ENCODE measurements around the gene ARFGAP1.
A peak's percentile ranks its signal among the peaks of the same experiment; 100 is the strongest.

Gene ARFGAP1

GRCh38 chr20:63280929-63281545 lies 8.4 kb downstream of the ARFGAP1 start:
- no peak for DNase-seq

GRCh38 chr20:63281742-63282665 lies 9.4 kb downstream of the ARFGAP1 start:
- DNase-seq: no peak

DNA sequence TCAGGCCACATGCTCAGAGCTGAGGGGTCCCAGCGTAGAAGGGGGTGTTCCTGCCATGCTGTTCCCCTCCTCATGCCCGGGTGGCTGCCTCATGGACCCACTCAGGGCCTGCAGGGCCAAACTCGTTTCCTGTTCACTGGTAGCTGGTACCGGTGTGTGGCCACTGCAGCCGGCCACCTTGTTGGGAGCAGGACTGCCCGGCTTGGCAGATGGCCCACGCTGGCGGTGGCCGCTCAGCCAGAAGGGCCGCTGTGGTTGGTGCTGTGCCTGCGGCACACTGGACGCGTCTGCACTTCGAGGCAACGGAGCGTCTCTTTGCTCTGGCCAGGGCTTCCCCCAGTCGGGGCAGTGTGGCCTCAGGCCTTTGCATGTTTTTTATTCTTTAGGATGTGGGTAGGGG lies 10.3 kb downstream of the ARFGAP1 start:
- DNase-seq: no peak

GRCh38 chr20:63283397-63284082 lies 10.9 kb downstream of the ARFGAP1 start:
- DNase-seq: no peak

DNA sequence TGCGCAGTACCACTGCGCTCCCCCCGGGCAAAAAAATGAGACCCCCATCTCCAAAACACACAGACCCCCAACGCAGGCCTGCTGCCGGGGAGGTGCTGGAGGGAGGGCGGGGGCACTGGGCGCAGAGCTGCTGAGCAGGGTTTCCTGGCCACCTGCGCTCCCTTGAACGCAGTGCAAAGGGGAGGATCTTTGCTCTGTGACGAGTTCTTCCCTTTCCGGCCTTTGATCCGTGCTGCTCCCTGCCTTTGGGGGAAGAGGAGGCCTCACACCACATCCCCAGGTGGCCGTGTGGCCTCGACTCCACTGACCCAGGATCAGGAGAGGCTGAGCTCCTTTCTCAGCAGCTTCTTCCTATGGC lies 11.4 kb downstream of the ARFGAP1 start:
- no peak for DNase-seq

- no peak for DNase-seq
These were observed 11.9 kb downstream of the ARFGAP1 start for GRCh38 chr20:63284544-63284949.

GRCh38 chr20:63284981-63285524 lies 12.4 kb downstream of the ARFGAP1 start:
- no peak for DNase-seq

DNA sequence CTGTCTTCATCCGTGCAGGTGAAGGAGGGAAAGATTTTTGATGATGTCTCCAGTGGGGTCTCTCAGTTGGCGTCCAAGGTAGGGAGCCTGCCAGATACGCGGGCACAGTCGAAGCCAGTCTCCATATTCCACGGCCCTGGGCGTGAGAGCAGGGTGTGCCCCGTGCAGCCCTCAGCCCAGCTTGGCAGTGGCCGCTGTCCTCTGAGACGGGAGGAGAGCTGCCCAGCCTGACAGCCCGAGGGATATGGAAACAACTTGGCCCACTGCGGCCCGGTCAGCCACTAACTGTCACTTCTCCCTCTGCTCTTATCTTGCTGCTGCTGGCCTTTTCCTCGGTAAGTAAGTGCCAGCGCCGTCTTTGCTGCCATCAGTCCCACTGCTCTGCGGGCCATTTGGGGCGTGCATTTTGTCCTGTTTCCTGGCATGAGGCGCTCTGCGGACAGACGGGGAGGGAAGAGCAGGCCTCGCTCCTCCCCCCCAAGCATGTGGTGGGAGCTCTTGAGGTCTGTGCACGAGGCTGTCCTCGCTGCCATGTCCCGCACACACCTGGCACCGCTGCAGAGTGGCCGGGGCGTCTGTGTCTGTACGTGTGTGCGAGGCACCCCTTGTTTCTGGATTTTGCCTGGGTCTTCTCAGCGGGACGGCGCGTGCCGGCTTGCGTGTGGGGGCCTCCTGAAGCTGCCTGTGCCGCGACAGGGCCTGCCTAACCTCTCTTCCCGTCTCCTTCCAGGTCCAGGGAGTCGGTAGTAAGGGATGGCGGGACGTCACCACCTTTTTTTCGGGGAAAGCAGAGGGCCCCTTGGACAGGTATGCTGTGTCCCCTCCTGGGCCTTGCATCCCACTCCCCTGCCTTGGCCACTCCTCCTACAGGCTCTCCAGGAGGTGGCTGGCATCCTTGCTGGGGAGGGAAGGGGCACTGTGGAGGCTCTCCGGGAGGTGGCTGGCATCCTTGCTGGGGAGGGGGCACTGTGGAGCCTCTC lies 13.3 kb downstream of the ARFGAP1 start:
- DNase-seq: no peak

GRCh38 chr20:63286781-63287696 lies 14.4 kb downstream of the ARFGAP1 start:
- DNase-seq: no peak

DNA sequence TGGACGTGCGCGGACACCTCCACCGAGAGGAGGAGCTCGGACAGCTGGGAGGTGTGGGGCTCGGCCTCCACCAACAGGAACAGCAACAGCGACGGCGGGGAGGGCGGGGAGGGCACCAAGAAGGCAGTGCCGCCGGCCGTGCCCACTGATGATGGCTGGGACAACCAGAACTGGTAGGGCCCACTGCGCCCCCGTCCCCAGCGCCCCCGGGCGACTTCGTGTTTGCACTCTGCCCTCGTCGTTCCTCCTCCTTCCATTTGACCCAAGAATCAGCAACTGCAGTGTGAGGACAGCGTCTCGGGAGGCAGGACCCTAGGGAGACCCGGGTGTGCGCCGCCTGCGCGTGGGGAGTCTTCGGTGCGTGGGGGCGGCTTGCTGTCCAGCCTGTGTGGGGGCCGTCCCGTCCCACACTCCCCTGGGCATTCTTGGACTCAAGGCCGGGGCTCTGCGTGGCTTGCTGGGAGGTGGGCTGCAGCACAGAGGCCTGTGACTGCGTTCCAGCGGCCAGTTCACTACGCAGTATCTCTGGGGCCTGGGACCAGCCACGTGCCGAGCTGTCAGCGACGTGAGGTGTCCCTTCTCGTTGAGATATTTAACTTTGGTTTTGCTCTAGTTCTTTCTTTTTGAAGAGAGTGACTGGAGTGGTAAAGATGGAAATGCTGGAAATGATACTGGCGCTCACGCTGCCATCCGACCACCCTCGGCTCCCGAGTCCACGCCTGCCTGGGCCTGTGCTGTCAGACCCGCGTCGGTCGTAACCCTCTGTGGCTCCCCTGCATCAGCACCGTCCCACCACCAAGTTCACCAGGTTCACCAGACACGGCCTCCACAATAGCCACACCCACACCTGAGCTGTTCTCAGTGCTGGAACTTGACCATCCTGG lies 15.3 kb downstream of the ARFGAP1 start:
- no peak for DNase-seq

- DNase-seq: no peak
These were observed 16.1 kb downstream of the ARFGAP1 start for GRCh38 chr20:63288581-63289251.

DNA sequence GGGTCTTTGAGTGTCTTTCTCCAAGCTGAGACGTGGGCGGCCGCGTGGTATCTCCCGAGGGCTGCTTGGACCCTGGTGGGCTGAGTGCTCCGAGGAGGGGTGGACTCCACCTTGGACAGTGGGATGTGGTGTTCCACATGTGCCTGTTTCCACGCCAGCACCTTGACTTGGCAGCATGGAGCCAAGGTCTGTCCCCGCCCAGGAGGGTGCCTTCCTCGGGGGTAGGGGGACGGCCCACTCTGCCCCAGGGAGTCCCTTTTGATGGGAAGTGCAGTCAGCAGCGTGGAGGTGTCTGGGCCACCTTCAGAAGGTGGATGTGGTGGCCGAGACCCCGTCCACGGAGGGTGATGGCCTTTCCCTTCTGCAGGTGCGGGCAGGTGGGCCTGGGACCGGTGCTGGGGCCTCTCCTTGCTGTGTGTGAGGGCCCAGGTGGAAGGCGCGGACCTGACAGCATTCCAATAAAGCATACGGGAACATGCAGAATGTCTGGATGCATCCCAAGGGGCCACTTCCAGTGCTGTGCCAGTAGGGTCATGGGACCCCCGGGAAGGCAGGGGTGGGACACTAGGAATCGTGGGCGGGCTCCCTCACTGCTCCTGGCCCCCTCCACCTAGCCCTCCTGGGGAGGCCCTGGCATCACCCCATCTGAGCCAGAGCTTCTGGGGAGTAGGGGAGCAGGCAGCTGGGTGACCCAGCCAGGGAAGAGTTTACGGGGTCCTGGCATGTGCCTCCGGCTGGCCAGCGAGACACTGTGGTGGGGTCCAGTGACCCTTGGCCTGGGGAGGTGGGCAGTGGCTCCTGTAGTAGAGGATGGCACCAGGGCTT lies 16.9 kb downstream of the ARFGAP1 start:
- DNase-seq: no peak

DNA sequence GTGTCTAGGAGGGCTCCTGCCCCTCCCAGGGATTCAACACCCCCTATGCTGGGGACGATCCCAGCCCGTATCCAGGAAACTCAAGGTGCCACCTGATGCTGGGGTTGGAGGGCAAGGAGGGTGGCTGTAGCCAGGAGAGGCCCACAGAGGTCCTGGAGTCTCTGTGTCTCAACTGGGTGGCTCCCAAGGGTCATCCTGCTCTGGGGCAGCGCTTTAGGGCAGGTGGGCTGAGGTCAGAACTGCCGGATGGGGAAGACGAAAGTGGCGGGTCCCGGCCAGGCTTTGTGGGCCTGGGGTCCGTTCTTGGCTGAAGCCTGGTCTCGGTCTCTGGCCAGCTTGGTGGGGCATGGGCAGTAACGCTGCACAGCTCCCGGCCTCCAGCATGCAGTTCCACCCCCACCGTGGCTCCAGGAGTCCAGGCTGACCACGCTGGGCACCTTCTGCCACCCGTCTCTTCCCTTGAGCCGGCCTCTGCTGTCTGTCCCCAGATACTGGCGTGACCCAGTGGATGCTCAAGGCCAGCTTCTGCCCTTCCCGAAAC lies 17.6 kb downstream of the ARFGAP1 start:
- no peak for DNase-seq

DNA sequence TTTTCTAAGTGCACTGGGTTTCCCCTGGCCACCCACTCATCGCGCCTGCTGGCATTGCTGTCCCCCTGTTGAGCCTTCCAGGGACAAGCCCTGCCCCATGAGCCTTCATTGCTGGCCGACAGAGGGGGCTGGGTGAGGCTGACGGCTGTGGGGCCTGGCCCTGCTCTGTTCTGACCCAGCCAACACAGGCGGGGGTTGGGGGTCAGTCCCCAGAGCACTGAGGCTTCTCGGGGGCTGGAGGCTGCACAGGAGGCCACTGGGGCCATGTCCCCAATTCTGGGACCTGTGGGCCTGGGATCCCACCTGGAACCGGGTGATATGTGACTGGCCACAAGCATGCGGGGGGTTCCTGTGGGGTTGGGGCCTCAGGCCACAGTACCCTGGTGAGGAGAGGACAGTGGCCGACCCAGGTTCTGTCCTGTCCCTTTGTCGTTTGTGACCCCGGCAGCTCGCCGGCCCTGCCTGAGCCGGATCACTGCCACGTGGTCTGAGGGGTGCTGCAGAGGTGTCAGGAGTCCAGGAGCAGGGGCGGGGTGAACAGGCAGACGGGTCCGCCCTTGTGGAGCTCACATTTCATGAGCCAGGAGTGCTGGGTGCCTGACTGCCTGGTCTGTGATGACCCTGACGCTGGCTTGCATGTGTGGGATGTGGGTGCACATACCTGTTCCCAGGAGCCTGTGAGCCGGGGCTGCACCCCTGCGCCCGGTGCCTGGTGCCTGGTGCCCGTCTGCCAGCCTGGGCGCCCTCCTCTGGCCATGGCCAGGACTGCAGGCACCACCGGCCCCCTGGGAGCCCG lies 18.3 kb downstream of the ARFGAP1 start:
- DNase-seq: peak; percentile 35

GRCh38 chr20:63291811-63292210 lies 19.2 kb downstream of the ARFGAP1 start:
- DNase-seq: no peak

DNA sequence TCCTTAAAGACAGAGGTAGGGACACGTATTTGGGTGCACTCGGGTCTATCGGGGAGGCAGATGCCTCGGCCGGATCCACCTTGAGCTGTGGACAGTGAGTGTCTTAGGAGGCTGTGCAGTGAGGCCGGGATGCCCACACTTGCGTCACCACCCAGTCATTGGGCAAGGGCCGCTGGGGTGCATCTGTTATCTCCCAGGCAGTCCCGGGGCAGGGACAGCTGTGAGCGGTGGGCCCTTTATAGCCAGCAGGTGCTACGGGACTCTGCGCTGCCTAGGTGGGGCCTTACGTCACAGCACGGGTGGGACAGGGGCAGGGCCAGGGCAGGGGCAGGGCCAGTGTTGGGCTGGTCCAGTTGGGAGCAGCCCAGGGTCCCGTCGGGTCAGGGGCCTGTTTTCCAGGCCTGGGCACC lies 19.7 kb downstream of the ARFGAP1 start:
- DNase-seq: no peak

DNA sequence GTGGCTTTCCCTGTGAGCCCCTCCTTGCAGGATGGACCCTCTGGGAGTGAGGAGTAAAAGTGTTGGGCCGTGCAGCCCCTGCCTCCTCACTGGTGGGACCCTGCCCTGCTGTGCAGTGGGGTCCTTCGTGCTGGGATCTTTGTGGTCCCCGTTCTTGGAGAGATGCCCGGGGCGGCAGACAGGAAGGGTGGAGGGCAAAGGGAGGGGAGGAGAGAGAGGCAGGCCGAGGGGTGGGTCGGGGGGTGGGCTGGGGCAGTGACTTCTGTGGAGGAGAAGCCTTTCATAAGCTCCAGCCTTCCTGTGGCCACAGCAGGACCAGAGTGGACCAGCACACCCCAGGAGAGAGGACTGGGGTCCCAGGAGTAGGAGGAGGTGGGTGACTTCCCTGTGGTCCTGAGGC lies 20.3 kb downstream of the ARFGAP1 start, which contains the start of gene COL20A1:
COL20A1 (plus strand) TSS at position 283 of the 400 bp plus-strand sequence. CDS start 1,922 bp downstream, outside the sequence.
- DNase-seq: no peak
